ENCODE measurements around the gene RBM47.
"Not testable (repeated sequence)": the region's sequence is repeated elsewhere in the genome, so short reads cannot be mapped to it uniquely, and the experiment has no call there.

Gene RBM47

GRCh38 chr4:40553995-40554394 lies 75.7 kb downstream of the RBM47 start:
- TF ChIP-seq CTCF (IDR thresholded peaks at IDR 0.05; ENCODE audit: extremely low read depth, missing control alignments): no peak
- DNase-seq (ENCODE audit: low spot score): no peak

- no peak for TF ChIP-seq CTCF (IDR thresholded peaks at IDR 0.05; ENCODE audit: extremely low read depth, missing control alignments)
- DNase-seq (ENCODE audit: low spot score): no peak
These were observed 77.1 kb downstream of the RBM47 start for GRCh38 chr4:40552536-40552935.

GRCh38 chr4:40551568-40552136 lies 78.0 kb downstream of the RBM47 start:
- DNase-seq (ENCODE audit: low spot score): not testable (repeated sequence)

GRCh38 chr4:40550948-40551462 lies 78.7 kb downstream of the RBM47 start:
- TF ChIP-seq CTCF (IDR thresholded peaks at IDR 0.05; ENCODE audit: extremely low read depth, missing control alignments): peak; percentile 61
- peak; percentile 47 for DNase-seq (ENCODE audit: low spot score)

GRCh38 chr4:40550196-40550595 lies 79.5 kb downstream of the RBM47 start:
- no peak for DNase-seq (ENCODE audit: low spot score)
- TF ChIP-seq CTCF (IDR thresholded peaks at IDR 0.05; ENCODE audit: extremely low read depth, missing control alignments): no peak

GRCh38 chr4:40548256-40548655 lies 81.4 kb downstream of the RBM47 start:
- no peak for TF ChIP-seq CTCF (IDR thresholded peaks at IDR 0.05; ENCODE audit: extremely low read depth, missing control alignments)
- DNase-seq (ENCODE audit: low spot score): no peak

GRCh38 chr4:40547789-40548132 lies 81.9 kb downstream of the RBM47 start:
- DNase-seq (ENCODE audit: low spot score): no peak

More at GRCh38 chr4:40547789-40548132, 81.9 kb downstream of the RBM47 start:
- no peak for TF ChIP-seq CTCF (IDR thresholded peaks at IDR 0.05; ENCODE audit: extremely low read depth, missing control alignments)

Data from GM20000 (cell line).